Naive B cell (primary cell): Measurements from ENCODE around the gene SESN3. TPM values are rescaled to one million over a fixed set of nuclear protein-coding genes. Genes with fewer than 3 reads are reported as not detected.
A peak's percentile ranks its signal among the peaks of the same experiment; 100 is the strongest.
"Not testable (repeated sequence)": the region's sequence is repeated elsewhere in the genome, so short reads cannot be mapped to it uniquely, and the experiment has no call there.

Experiments used
- ATAC-seq, 2 donors: fragments of 150-1000 bp; cut with Tn5 transposase; 2 replicates each; pipeline ENCODE4 v1.10.0; 2021; ENCODE audit warnings: low read depth in 2 of 2, mild to moderate bottlenecking in 2 of 2, moderate library complexity in 2 of 2
- DNase-seq: peaks from one replicate; pipeline ENCODE4 v3.0.0; 2022
- H3K27ac Mint-ChIP-seq, 6 donors: one replicate each; pipeline ENCODE4 v1.8.0; 2020 to 2022; ENCODE audit warnings: mild to moderate bottlenecking in 6 of 6, mixed read lengths in 6 of 6, moderate library complexity in 5 of 6, inconsistent platforms in 2 of 6
- H3K27me3 Mint-ChIP-seq, 3 donors: one replicate each; pipeline ENCODE4 v1.8.0; 2021 to 2022; ENCODE audit warnings: mixed read lengths in 3 of 3, mild to moderate bottlenecking in 1 of 3
- H3K36me3 Mint-ChIP-seq, 2 donors: one replicate each; pipeline ENCODE4 v1.8.0; 2020 to 2022; ENCODE audit warnings: mixed read lengths in 2 of 2, inconsistent platforms in 1 of 2, mild to moderate bottlenecking in 1 of 2
- H3K4me1 Mint-ChIP-seq, 3 donors: one replicate each; pipeline ENCODE4 v1.8.0; 2020 to 2022; ENCODE audit warnings: mixed read lengths in 3 of 3, inconsistent platforms in 1 of 3, mild to moderate bottlenecking in 1 of 3, moderate library complexity in 1 of 3
- H3K4me3 Mint-ChIP-seq, 8 donors: one replicate each; pipeline ENCODE4 v1.8.0; 2020 to 2022; ENCODE audit warnings: mild to moderate bottlenecking in 8 of 8, mixed read lengths in 8 of 8, moderate library complexity in 8 of 8, inconsistent platforms in 2 of 8
- H3K9me3 Mint-ChIP-seq, 7 donors: one replicate each; pipeline ENCODE4 v1.8.0; 2020 to 2022; ENCODE audit warnings: mixed read lengths in 7 of 7, mild to moderate bottlenecking in 5 of 7, inconsistent platforms in 2 of 7, moderate library complexity in 1 of 7
- polyA plus RNA-seq, 6 donors: library from polyadenylated mRNA; unstranded; fragments of 300-500 nt; fragmentation: Illumina TruSeq; gene quantifications; one replicate each; pipeline ENCODE4 v1.2.3, GENCODE V29; 2021; ENCODE audit warnings: low read depth in 6 of 6

Gene SESN3
- polyA plus RNA-seq, 6 donors from 2014 or later = 2.1 to 3.4 (median 2.6) TPM

DNA sequence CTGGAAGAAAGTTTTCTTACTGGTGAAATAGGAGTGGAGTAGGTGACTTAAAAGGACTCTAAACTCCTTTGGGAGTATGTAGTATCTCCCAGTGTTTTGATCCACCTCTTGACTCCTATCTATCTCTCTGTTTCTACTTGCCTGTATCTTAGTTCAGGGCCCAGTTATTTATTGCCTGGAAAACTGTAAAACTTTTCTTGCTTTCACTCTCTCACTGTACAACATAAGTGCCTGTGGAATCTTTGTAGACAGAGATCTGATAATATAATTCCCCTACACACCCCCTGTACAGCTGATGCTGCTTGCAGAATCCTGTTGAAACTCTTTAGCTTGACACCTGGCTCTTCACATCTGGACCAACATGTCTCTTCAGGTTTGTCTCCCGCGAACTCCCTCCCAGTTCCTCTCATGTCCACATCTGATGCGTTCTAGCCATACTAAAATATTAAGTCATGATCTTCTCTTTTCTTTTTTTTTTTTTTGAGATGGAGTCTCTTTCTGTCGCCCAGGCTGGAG is 26.5 kb upstream of the SESN3 start:
- Mint-ChIP-seq H3K4me3 (peak overlapping the region in 4 of 8 donors; percentile 2 to 78 (median 37)), H3K27me3 (no peaks in the 10 kb centered on the region), H3K4me1 (peaks cover 51 to 65% (median 60%) of the 10 kb centered on the region in 3 donors), H3K27ac (peak overlapping the region in 5 of 6 donors; percentile 1 to 91 (median 67)), H3K9me3 (peaks cover 0 to 6% (median 0%) of the 10 kb centered on the region in 7 donors), H3K36me3 (no peaks in the 10 kb centered on the region)
- DNase-seq (no peak), ATAC-seq (no peak)

DNA sequence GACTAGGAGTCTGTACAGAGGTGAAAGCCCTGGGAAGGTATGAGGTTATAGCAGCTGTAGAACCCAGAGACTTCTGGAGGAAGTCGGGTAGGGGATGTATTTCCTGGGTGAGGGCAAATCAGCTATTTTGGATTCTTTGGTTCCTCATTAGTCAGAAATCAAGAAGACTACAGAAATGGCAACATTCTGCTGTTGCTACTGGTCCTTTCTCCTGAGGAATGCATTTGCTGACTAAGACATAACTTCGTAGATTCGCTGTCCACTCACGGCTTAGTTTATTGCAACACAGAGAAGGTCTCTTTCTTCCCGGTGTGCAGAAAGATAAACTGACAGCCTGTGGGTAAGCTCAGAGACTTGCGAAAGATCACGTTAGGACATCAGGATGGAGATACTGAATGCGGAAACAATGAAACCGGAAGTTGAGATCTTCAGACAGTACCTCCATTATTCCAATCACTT is 25.3 kb upstream of the SESN3 start:
- H3K4me3 Mint-ChIP-seq = peak overlapping the region; percentile 9 to 84 (median 67)
- H3K27ac Mint-ChIP-seq = peak overlapping the region; percentile 85 to 98 (median 96)
- H3K9me3 Mint-ChIP-seq = peaks cover 0 to 6% (median 0%) of the 10 kb centered on the region in 7 donors
- peak; percentile 16 to 23 for ATAC-seq
- H3K27me3 Mint-ChIP-seq = no peaks in the 10 kb centered on the region
- no peaks in the 10 kb centered on the region for H3K36me3 Mint-ChIP-seq
- peak; percentile 33 for DNase-seq
- H3K4me1 Mint-ChIP-seq = peaks cover 56 to 70% (median 68%) of the 10 kb centered on the region in 3 donors

- ATAC-seq (no peak), DNase-seq (no peak)
- Mint-ChIP-seq H3K27me3 (no peaks in the 10 kb centered on the region), H3K27ac (peak overlapping the region; percentile 85 to 98 (median 96)), H3K9me3 (peaks cover 0 to 6% (median 0%) of the 10 kb centered on the region in 7 donors), H3K4me3 (peak overlapping the region in 6 of 8 donors; percentile 42 to 85 (median 78)), H3K36me3 (no peaks in the 10 kb centered on the region), H3K4me1 (peaks cover 56 to 70% (median 70%) of the 10 kb centered on the region in 3 donors)
Measured at GRCh38 chr11:95255251-95256145, 24.5 kb upstream of the SESN3 start.

DNA sequence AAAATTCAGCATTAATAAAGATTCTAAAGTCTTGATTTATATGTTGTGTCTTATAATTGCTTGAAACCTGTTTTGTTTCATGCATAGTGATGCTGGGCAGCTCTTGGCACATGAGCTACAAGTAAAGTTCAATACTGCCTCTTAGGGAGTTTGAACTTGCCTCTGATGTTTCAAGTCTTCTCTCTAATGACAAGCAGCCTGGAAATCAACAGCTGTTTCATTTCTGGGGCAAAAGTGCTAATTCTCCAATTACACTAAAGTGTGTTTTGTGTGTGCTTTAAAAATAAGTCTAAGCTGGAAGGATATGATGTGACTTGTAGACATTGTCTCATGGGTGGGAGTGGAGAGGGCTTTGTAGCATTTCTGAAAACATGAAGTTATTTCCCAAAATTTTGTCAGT is 23.7 kb upstream of the SESN3 start:
- DNase-seq (no peak), ATAC-seq (peak; percentile 1 to 2)
- H3K4me3 Mint-ChIP-seq = peak overlapping the region in 6 of 8 donors; percentile 59 to 85 (median 76)
- H3K4me1 Mint-ChIP-seq = peaks cover 54 to 71% (median 69%) of the 10 kb centered on the region in 3 donors
- H3K27ac Mint-ChIP-seq = peak overlapping the region; percentile 85 to 98 (median 96)
- H3K9me3 Mint-ChIP-seq = peaks cover 0 to 6% (median 0%) of the 10 kb centered on the region in 7 donors
- no peaks in the 10 kb centered on the region for H3K27me3 Mint-ChIP-seq
- no peaks in the 10 kb centered on the region for H3K36me3 Mint-ChIP-seq

DNA sequence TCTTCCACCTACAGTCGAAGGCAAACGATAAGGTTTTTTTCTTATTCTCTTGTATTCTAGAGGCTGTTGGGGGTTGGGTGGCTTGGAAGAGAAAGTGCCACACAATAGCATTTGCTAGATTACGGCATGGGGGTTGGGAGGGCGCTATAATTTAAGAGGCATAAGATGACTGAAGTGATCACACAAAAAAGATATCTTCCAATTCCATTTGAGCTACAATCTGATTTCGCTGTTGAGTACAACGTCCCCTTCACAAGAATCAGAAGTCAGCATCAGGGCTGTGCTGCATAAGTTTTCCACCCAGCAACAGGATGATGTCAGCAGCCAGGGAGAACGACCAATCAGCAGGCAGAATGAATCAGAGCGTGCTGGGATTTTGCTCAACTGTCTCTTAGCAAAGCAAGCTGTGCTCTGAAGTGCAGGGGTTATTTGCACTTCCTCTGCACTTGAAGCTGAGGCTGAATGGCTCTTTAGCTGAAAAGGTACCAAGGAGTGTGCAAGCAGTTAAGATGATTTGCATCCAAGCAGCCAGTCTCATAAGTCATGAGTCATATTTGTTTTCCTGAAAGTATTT is 23.2 kb upstream of the SESN3 start:
- DNase-seq (peak; percentile 87), ATAC-seq (peak; percentile 96 to 98)
- Mint-ChIP-seq H3K9me3 (peaks cover 0 to 6% (median 0%) of the 10 kb centered on the region in 7 donors), H3K4me3 (peak overlapping the region; percentile 60 to 89 (median 84)), H3K27me3 (no peaks in the 10 kb centered on the region), H3K27ac (peak overlapping the region; percentile 85 to 98 (median 96)), H3K4me1 (peaks cover 51 to 74% (median 67%) of the 10 kb centered on the region in 3 donors), H3K36me3 (no peaks in the 10 kb centered on the region)

GRCh38 chr11:95253141-95253540 is 22.1 kb upstream of the SESN3 start:
- H3K36me3 Mint-ChIP-seq = no peaks in the 10 kb centered on the region
- no peaks in the 10 kb centered on the region for H3K27me3 Mint-ChIP-seq
- ATAC-seq (no peak), DNase-seq (no peak)
- H3K9me3 Mint-ChIP-seq = peaks cover 0 to 6% (median 0%) of the 10 kb centered on the region in 7 donors
- H3K4me3 Mint-ChIP-seq = peak overlapping the region in 1 of 8 donors; percentile 16
- peak overlapping the region; percentile 85 to 98 (median 96) for H3K27ac Mint-ChIP-seq
- peaks cover 56 to 82% (median 67%) of the 10 kb centered on the region in 3 donors for H3K4me1 Mint-ChIP-seq

- Mint-ChIP-seq H3K4me1 (peaks cover 57 to 82% (median 62%) of the 10 kb centered on the region in 3 donors), H3K9me3 (peaks cover 0 to 6% (median 0%) of the 10 kb centered on the region in 7 donors), H3K27me3 (no peaks in the 10 kb centered on the region), H3K4me3 (peak overlapping the region in 2 of 8 donors; percentile 5 to 28), H3K27ac (peak overlapping the region; percentile 78 to 98 (median 96)), H3K36me3 (no peaks in the 10 kb centered on the region)
- no peak for DNase-seq
- no peak for ATAC-seq
Measured at GRCh38 chr11:95252586-95252985, 21.6 kb upstream of the SESN3 start.

GRCh38 chr11:95251896-95252295 is 20.9 kb upstream of the SESN3 start:
- H3K27me3 Mint-ChIP-seq, ATAC-seq, H3K9me3 Mint-ChIP-seq, H3K36me3 Mint-ChIP-seq, DNase-seq: not testable (repeated sequence)
- H3K4me3 Mint-ChIP-seq = peak overlapping the region in 2 of 8 donors; percentile 28 to 54
- H3K27ac Mint-ChIP-seq = peak overlapping the region in 4 of 6 donors; percentile 78 to 98 (median 94)
- H3K4me1 Mint-ChIP-seq = peaks cover 52 to 75% (median 56%) of the 10 kb centered on the region in 3 donors

- ATAC-seq (peak; percentile 55 to 69), DNase-seq (no peak)
- H3K4me3 Mint-ChIP-seq = peak overlapping the region in 5 of 8 donors; percentile 10 to 61 (median 44)
- H3K4me1 Mint-ChIP-seq = peaks cover 29 to 45% (median 29%) of the 10 kb centered on the region in 3 donors
- no peaks in the 10 kb centered on the region for H3K27me3 Mint-ChIP-seq
- H3K36me3 Mint-ChIP-seq = no peaks in the 10 kb centered on the region
- H3K9me3 Mint-ChIP-seq = peaks cover 0 to 2% (median 0%) of the 10 kb centered on the region in 7 donors
- H3K27ac Mint-ChIP-seq = peak overlapping the region; percentile 39 to 73 (median 60)
Measured at GRCh38 chr11:95248666-95249467, 17.9 kb upstream of the SESN3 start.

GRCh38 chr11:95247883-95248282 is 16.9 kb upstream of the SESN3 start:
- H3K27me3 Mint-ChIP-seq = no peaks in the 10 kb centered on the region
- peak overlapping the region in 1 of 6 donors; percentile 76 for H3K27ac Mint-ChIP-seq
- no peaks in the 10 kb centered on the region for H3K36me3 Mint-ChIP-seq
- ATAC-seq (peak in 1 of 2 donors; percentile 44), DNase-seq (no peak)
- H3K9me3 Mint-ChIP-seq = peaks cover 0 to 2% (median 0%) of the 10 kb centered on the region in 7 donors
- H3K4me1 Mint-ChIP-seq = peaks cover 21 to 40% (median 22%) of the 10 kb centered on the region in 3 donors
- no peak overlapping the region for H3K4me3 Mint-ChIP-seq

GRCh38 chr11:95247127-95247684 is 16.2 kb upstream of the SESN3 start:
- Mint-ChIP-seq H3K4me1 (peaks cover 16 to 40% (median 22%) of the 10 kb centered on the region in 3 donors), H3K27me3 (no peaks in the 10 kb centered on the region), H3K27ac (peak overlapping the region in 1 of 6 donors; percentile 16), H3K4me3 (no peak overlapping the region), H3K9me3 (peaks cover 0 to 2% (median 0%) of the 10 kb centered on the region in 7 donors), H3K36me3 (no peaks in the 10 kb centered on the region)
- no peak for ATAC-seq
- DNase-seq = no peak

GRCh38 chr11:95245581-95245980 is 14.6 kb upstream of the SESN3 start:
- H3K27me3 Mint-ChIP-seq = no peaks in the 10 kb centered on the region
- DNase-seq (no peak), ATAC-seq (no peak)
- no peaks in the 10 kb centered on the region for H3K36me3 Mint-ChIP-seq
- H3K9me3 Mint-ChIP-seq = peaks cover 0 to 2% (median 0%) of the 10 kb centered on the region in 7 donors
- H3K4me3 Mint-ChIP-seq = no peak overlapping the region
- no peak overlapping the region for H3K27ac Mint-ChIP-seq
- peaks cover 23 to 45% (median 28%) of the 10 kb centered on the region in 3 donors for H3K4me1 Mint-ChIP-seq
